Colonic mucosa (tissue), 4 donors: ENCODE results near the gene BRD3. TPM values are rescaled to one million over a fixed set of nuclear protein-coding genes. Genes with fewer than 3 reads are reported as not detected.
"Not testable (repeated sequence)": the region's sequence is repeated elsewhere in the genome, so short reads cannot be mapped to it uniquely, and the experiment has no call there.

Experiments used
- DNase-seq: peaks from one replicate; pipeline ENCODE4 v3.0.0-alpha.2; 2020
- H3K27ac ChIP-seq: fragments of 200-600 bp; one replicate; pipeline ENCODE4 v1.8.0; 2021
- H3K27me3 ChIP-seq: fragments of 200-600 bp; one replicate; pipeline ENCODE4 v1.8.0; 2021
- H3K36me3 ChIP-seq: fragments of 200-600 bp; one replicate; pipeline ENCODE4 v1.8.0; 2021
- H3K4me1 ChIP-seq: fragments of 200-600 bp; one replicate; pipeline ENCODE4 v1.8.0; 2021; ENCODE audit warnings: mild to moderate bottlenecking
- H3K4me3 ChIP-seq: fragments of 200-600 bp; one replicate; pipeline ENCODE4 v1.8.0; 2021
- H3K9ac ChIP-seq, 2 donors: one replicate each; pipeline ENCODE4 v1.7.0; 2013; ENCODE audit warnings: control low read depth in 2 of 2, low read depth in 2 of 2, low read length in 2 of 2
- H3K9me3 ChIP-seq: fragments of 200-600 bp; one replicate; pipeline ENCODE4 v1.8.0; 2021
- intact Hi-C: fragments of 100-400 bp; cut with DNase I; formaldehyde crosslinking; loops from one replicate; pipeline ENCODE4 v1.14.1; 2022
- total RNA-seq, 2 donors: library from RNA; stranded (reverse); fragmentation: NEBNext Ultra II Directional in 1 of 2; extraction: Animal tissue kit (Norgen Biotek cat#: 25700) in 1 of 2; gene quantifications; one replicate each; pipeline ENCODE4 v1.2.1, GENCODE V29; 2021
- TF ChIP-seq, protein P1 (sequence below): fragments of 200-600 bp; IDR thresholded peaks from one replicate; pipeline ENCODE4 v1.8.0; 2022; ENCODE audit warnings: antibody characterized with exemption, mild to moderate bottlenecking
- donor health status: healthy.
- donor health status: DM: no; HTN: no; CAD: no.
- donor health status: DM: no; HTN: no; CAD: no.

Gene BRD3
- total RNA-seq, 2 donors from 2014 or later: 26.8 to 50.9 TPM

DNA sequence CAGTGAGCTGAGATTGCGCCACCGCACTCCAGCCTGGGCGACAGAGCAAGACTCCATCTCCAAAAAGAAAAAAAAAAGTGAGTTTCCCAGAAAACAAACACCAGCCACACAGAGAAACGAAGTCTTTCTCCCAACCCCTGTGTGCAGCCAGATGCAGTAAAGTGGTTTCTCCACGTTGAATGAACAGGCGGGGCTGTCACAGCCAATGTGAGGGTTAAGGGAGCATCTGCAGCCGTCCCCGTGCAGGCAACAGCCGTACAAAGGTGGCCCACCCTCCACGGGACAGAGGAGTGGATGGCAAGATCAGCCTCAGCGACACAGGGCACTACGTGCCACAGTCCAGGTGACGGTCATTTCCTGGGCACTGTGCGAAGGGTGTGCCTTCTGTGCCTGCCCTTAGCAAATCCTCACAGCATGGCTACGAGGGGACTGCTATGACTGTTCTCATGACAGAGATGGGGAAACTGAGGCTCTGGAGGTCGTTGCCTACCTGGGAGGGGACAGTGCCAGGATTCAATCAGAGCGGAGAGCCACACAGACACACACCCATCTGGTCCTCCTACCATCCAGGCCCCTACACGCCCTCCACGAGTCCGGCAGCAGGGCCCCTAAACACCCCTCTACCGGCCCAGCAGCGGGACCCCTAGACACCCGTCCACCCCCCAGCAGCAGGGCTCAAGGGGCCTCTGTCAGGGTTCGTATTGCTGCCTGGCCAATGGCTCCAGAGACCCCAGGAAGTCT is 78.0 kb downstream of the BRD3 start:
- Histone ChIP-seq H3K4me3 (peak overlapping the region; percentile 59), H3K27ac (no peak overlapping the region), H3K27me3 (no peaks in the 10 kb centered on the region), H3K9ac (peak overlapping the region in 1 of 2 donors; percentile 47), H3K36me3 (no peaks in the 10 kb centered on the region), H3K9me3 (no peaks in the 10 kb centered on the region), H3K4me1 (peaks cover 8% of the 10 kb centered on the region)
- TF ChIP-seq, protein P1, sequence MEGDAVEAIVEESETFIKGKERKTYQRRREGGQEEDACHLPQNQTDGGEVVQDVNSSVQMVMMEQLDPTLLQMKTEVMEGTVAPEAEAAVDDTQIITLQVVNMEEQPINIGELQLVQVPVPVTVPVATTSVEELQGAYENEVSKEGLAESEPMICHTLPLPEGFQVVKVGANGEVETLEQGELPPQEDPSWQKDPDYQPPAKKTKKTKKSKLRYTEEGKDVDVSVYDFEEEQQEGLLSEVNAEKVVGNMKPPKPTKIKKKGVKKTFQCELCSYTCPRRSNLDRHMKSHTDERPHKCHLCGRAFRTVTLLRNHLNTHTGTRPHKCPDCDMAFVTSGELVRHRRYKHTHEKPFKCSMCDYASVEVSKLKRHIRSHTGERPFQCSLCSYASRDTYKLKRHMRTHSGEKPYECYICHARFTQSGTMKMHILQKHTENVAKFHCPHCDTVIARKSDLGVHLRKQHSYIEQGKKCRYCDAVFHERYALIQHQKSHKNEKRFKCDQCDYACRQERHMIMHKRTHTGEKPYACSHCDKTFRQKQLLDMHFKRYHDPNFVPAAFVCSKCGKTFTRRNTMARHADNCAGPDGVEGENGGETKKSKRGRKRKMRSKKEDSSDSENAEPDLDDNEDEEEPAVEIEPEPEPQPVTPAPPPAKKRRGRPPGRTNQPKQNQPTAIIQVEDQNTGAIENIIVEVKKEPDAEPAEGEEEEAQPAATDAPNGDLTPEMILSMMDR: no peak
- DNase-seq: no peak
- intact Hi-C loops: no loop called here

DNA sequence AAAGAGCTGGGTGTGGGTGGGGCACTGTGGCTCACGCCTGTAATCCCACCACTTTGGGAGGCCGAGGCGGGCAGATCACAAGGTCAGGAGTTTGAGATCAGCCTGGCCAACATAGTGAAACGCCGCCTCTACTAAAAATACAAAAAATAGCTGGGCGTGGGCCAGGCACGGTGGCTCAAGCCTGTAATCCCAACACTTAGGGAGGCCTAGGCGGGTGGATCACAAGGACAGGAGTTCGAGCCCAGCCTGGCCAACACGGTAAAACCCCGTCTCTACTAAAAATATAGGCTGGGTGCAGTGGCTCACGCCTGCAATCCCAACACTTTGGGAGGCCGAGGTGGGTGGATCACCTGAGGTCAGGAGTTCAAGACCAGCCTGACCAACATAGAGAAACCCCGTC is 79.1 kb downstream of the BRD3 start:
- H3K9me3 ChIP-seq, H3K36me3 ChIP-seq, H3K4me1 ChIP-seq, H3K4me3 ChIP-seq, DNase-seq, H3K9ac ChIP-seq, intact Hi-C loops, H3K27me3 ChIP-seq, H3K27ac ChIP-seq: not testable (repeated sequence)

DNA sequence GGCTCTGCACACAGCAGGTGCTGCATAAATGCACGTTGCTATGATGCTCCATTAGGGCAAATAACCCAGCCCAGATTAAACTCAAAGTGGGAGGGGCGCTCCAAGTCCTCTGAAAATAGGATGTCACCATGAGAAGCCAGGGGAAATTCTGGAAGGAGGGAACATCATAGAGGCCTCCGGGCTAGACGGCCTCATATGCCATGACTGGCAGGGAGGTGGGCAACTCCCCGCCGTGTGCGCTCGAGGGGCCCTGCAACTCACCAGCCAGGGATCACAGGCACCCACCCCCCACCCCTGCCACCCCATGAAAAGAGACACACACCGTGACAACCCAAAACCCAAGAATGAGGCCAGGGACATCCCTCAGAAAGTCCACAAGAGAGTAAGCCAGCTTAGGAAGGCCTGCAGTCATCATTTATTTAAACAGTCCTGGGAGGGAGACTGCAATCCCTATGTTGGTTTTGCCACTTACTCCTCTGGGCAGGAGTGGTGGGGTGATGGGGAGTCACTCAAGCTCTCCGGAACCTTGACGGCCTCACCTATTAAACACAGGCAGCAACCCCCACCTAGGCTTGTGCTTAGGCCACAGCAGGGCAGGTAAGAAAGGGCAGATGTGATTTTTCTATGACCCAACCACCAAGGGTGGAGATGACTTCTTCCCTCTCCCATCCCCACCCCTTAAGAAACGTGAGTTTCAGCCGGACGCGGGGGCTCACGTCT is 79.7 kb downstream of the BRD3 start:
- Histone ChIP-seq H3K4me1 (no peaks in the 10 kb centered on the region), H3K36me3 (no peaks in the 10 kb centered on the region), H3K9me3 (no peaks in the 10 kb centered on the region), H3K4me3 (no peak overlapping the region), H3K9ac (no peak overlapping the region), H3K27me3 (no peaks in the 10 kb centered on the region), H3K27ac (no peak overlapping the region)
- TF ChIP-seq, protein P1: no peak
- intact Hi-C loops: no loop called here
- no peak for DNase-seq

DNA sequence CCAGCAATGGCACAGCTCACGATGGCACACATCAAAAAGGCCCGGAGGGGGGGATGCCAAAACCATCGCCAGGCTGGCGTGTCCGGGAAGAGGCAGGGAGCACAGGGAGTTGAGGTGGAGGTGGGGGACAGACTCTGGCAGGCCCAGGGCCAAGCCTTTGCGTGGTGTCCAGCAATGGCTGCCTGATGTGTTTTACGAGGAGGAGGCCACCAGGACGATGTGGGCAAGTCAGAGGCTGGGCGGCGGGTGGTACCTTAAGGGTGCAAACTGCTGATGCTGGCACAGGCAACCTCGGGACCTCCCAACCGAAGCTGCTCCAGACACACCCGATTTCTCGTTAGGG is 80.4 kb downstream of the BRD3 start:
- TF ChIP-seq, protein P1: no peak
- intact Hi-C loops: no loop called here
- no peak for DNase-seq

DNA sequence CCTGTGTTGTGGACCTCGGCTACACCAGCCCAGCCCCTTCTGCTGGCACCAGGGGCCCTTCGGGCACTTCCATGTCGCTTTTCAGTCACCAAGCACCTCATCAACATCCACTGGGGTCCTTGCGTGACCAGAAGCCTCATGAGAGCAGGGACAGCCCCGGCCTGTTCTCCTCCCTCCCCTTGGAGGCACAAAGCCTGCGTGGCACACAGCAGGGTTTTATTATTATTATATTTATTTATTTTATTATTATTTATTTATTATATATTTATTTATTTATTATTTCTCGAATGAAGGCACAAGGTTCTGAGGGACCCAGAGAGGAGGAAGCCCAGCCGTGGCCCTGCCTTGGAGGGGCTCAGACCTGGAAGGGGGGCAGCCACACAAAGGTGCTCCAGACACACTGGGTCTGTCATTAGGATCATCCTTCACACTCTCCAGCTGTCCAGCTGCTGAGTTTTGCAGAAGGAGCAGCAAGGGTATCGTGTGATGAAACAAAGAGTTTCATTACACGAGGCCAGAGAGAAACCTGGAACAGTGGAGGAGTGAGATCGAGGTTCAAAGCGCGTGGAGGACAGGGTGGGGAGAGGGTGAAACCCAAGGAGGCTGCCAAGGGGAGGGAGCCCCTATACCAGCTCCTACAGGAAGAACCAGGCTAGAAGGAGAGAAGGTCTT is 80.9 kb downstream of the BRD3 start:
- no peak overlapping the region for H3K4me3 ChIP-seq
- H3K36me3 ChIP-seq: no peaks in the 10 kb centered on the region
- TF ChIP-seq, protein P1: no peak
- H3K9ac ChIP-seq: no peak overlapping the region
- H3K9me3 ChIP-seq: no peaks in the 10 kb centered on the region
- no peaks in the 10 kb centered on the region for H3K4me1 ChIP-seq
- DNase-seq: no peak
- H3K27me3 ChIP-seq: no peaks in the 10 kb centered on the region
- intact Hi-C loops: no loop called here
- H3K27ac ChIP-seq: no peak overlapping the region

More for the DNA sequence above, 80.4 kb downstream of the BRD3 start:
- Histone ChIP-seq H3K27ac (no peak overlapping the region), H3K9me3 (no peaks in the 10 kb centered on the region), H3K27me3 (no peaks in the 10 kb centered on the region), H3K36me3 (no peaks in the 10 kb centered on the region), H3K4me3 (no peak overlapping the region), H3K4me1 (no peaks in the 10 kb centered on the region), H3K9ac (no peak overlapping the region)
